CD14-positive monocyte (primary cell): ENCODE results near the gene DENND10. TPM values are rescaled to one million over a fixed set of nuclear protein-coding genes. Genes with fewer than 3 reads are reported as not detected.
"Not testable (repeated sequence)": the region's sequence is repeated elsewhere in the genome, so short reads cannot be mapped to it uniquely, and the experiment has no call there.

Experiments used
- DNase-seq, 3 donors: peaks; one replicate each; pipeline ENCODE4 v3.0.0-alpha.2; 2011 to 2022
- H2AFZ ChIP-seq: 2 replicates; pipeline ENCODE4 v1.6.0; 2012; ENCODE audit warnings: mild to moderate bottlenecking, low read depth, low read length, inconsistent platforms; ENCODE audit not compliant: insufficient read depth, poor library complexity, severe bottlenecking
- H3K27ac ChIP-seq, 2 donors: 1 replicate in 1 of 2; 2 replicates in 1 of 2; pipeline ENCODE4 v1.5.1; 2012 to 2013; ENCODE audit warnings: low read length in 2 of 2, control low read depth in 1 of 2, inconsistent platforms in 1 of 2, low read depth in 1 of 2, mild to moderate bottlenecking in 1 of 2
- H3K27me3 ChIP-seq, 2 donors: one replicate each; pipeline versions ENCODE4 v1.6.0 to v1.6.1; 2011 to 2013; ENCODE audit warnings: low read length in 2 of 2; ENCODE audit not compliant: control insufficient read depth in 2 of 2, insufficient read depth in 2 of 2
- H3K36me3 ChIP-seq, 2 donors: replicated peaks in 1 of 2; 1 replicate in 1 of 2; 2 replicates in 1 of 2; pipeline versions ENCODE4 v1.5.1 to v1.6.1; 2012 to 2013; ENCODE audit warnings: low read length in 2 of 2, control low read depth in 1 of 2, inconsistent platforms in 1 of 2, mild to moderate bottlenecking in 1 of 2; ENCODE audit not compliant: insufficient read depth in 2 of 2, control insufficient read depth in 1 of 2
- H3K4me1 ChIP-seq, 2 donors: 1 replicate in 1 of 2; 2 replicates in 1 of 2; pipeline versions ENCODE4 v1.5.1 to v1.6.1; 2012 to 2013; ENCODE audit warnings: low read length in 2 of 2, control low read depth in 1 of 2, inconsistent platforms in 1 of 2, mild to moderate bottlenecking in 1 of 2, moderate library complexity in 1 of 2; ENCODE audit not compliant: insufficient read depth in 2 of 2, control insufficient read depth in 1 of 2
- H3K4me2 ChIP-seq: replicated peaks from 2 replicates; pipeline ENCODE3; 2012; ENCODE audit warnings: low read length, moderate library complexity, mild to moderate bottlenecking; ENCODE audit not compliant: poor library complexity, severe bottlenecking; ENCODE audit errors: extremely low read depth
- H3K4me3 ChIP-seq, 3 experiments: fragments of 200-600 bp in 1 of 3; sonication (generic) in 1 of 3; replicated peaks in 1 of 3; 1 replicate in 2 of 3; 2 replicates in 1 of 3; pipeline ENCODE4 v1.5.1; 2011 to 2013; ENCODE audit warnings: low read length in 3 of 3, mild to moderate bottlenecking in 3 of 3, control low read depth in 2 of 3, low read depth in 2 of 3, inconsistent platforms in 1 of 3, moderate library complexity in 1 of 3
- H3K79me2 ChIP-seq: 2 replicates; pipeline ENCODE4 v1.6.0; 2012; ENCODE audit warnings: mild to moderate bottlenecking, control low read depth, inconsistent platforms, low read length, moderate library complexity; ENCODE audit not compliant: insufficient read depth
- H3K9ac ChIP-seq: 2 replicates; pipeline ENCODE4 v1.6.0; 2017; ENCODE audit warnings: low read length, mild to moderate bottlenecking; ENCODE audit not compliant: insufficient read depth, poor library complexity, severe bottlenecking
- H3K9me3 ChIP-seq, 2 donors: replicated peaks in 1 of 2; 1 replicate in 1 of 2; 2 replicates in 1 of 2; pipeline versions ENCODE4 v1.5.1 to v1.6.1; 2012 to 2013; ENCODE audit warnings: low read length in 2 of 2, control low read depth in 1 of 2; ENCODE audit not compliant: control insufficient read depth in 1 of 2, insufficient read depth in 1 of 2
- H4K20me1 ChIP-seq: 2 replicates; pipeline ENCODE4 v1.6.0; 2012; ENCODE audit warnings: mild to moderate bottlenecking, low read length, control low read depth, moderate library complexity; ENCODE audit not compliant: insufficient read depth
- H3K27ac Mint-ChIP-seq, 7 donors: one replicate each; pipeline ENCODE4 v1.8.0; 2020; ENCODE audit warnings: mild to moderate bottlenecking in 7 of 7, mixed read lengths in 7 of 7, moderate library complexity in 6 of 7, inconsistent platforms in 2 of 7
- H3K27me3 Mint-ChIP-seq, 3 donors: one replicate each; pipeline ENCODE4 v1.8.0; 2021 to 2022; ENCODE audit warnings: low read depth in 3 of 3, mild to moderate bottlenecking in 3 of 3, mixed read lengths in 3 of 3, moderate library complexity in 3 of 3, inconsistent platforms in 1 of 3
- H3K36me3 Mint-ChIP-seq, 2 donors: one replicate each; pipeline ENCODE4 v1.8.0; 2020; ENCODE audit warnings: mixed read lengths in 2 of 2, inconsistent platforms in 1 of 2, mild to moderate bottlenecking in 1 of 2
- H3K4me1 Mint-ChIP-seq: one replicate; pipeline ENCODE4 v1.8.0; 2020; ENCODE audit warnings: mild to moderate bottlenecking, mixed read lengths
- H3K4me3 Mint-ChIP-seq, 2 donors: one replicate each; pipeline ENCODE4 v1.8.0; 2020; ENCODE audit warnings: mild to moderate bottlenecking in 2 of 2, mixed read lengths in 2 of 2, moderate library complexity in 1 of 2
- H3K9me3 Mint-ChIP-seq, 7 donors: one replicate each; pipeline ENCODE4 v1.8.0; 2020 to 2022; ENCODE audit warnings: mixed read lengths in 7 of 7, mild to moderate bottlenecking in 6 of 7, moderate library complexity in 6 of 7, inconsistent platforms in 2 of 7
- WGBS: methylation state at CpG from one replicate; pipeline ENCODE4 v1.1.5; 2013; ENCODE audit warnings: missing lambda C conversion rate; ENCODE audit not compliant: insufficient coverage; 5-methylcytosine and 5-hydroxymethylcytosine counted together
- intact Hi-C, 2 donors: fragments of 100-400 bp; cut with micrococcal nuclease; formaldehyde crosslinking; loops; one replicate each; pipeline versions ENCODE4 v1.15.0 to v1.15.1; 2023
- polyA plus RNA-seq, 3 donors: library from polyadenylated mRNA; depleted of rRNA in 1 of 3; unstranded in 2 of 3; stranded (reverse) in 1 of 3; fragments of 300-500 nt in 2 of 3; fragments of >200 nt in 1 of 3; fragmentation: Illumina TruSeq in 2 of 3; gene quantifications; 1 replicate in 2 of 3; 2 replicates in 1 of 3; pipeline ENCODE4 v1.2.3, GENCODE V29; 2012 to 2021
- TF ChIP-seq, protein P1 (sequence below): fragments of 200-600 bp; IDR thresholded peaks from one replicate; pipeline ENCODE4 v1.8.0; 2022; ENCODE audit warnings: antibody characterized with exemption, mild to moderate bottlenecking

DENND10 gene
- polyA plus RNA-seq, 3 donors = 129 to 188 (median 141) TPM

DNA sequence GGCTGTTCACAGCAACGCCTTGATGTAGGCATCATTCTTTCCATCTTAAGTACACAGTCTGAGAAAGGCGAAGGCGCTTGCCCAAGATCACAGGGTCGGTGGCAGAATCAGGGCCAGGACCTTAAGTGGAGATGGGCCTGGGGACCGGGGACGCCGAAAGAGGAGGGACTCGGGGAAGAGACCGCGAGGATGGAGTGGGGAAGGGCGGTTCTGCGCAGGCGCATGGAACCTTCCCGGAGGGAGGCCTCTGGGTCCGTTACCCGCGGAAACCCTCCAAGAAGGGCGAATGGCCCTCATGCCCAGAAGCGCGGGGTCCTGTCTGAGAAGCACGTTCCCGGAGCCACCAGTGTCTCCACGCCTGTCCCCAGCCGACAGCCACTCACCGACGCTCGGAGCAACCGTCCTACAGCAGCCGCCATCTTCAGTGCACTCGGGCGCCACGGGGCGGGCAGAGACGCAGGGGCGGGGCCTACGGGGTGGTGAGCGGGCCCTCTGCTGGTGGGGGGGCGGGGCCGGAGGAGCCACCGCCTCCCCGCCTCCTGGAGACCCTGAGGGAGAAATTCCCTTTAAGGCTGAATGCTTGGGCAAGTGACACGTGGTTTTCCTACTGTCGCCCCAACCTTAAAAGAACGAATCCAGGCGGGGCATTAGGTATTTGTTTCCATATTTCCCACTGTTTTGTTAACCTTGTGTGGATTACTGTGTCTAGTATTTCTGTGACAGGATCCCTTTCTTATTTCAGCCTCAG, 74.6 kb downstream of the DENND10 start, which contains the start of gene PRDX3:
Gene PRDX3, minus strand, starts transcription at position 441 of the 748 bp plus-strand sequence. Its CDS starts 22 bp downstream, at position 419.
- DNase-seq = peak; percentile 79 to 85 (median 80)
- H4K20me1 ChIP-seq = peaks cover 28% of the 10 kb centered on the region
- Mint-ChIP-seq H3K27ac (peak within 1 kb of the TSS; percentile 76 to 98 (median 96)), H3K4me1 (peaks cover 33% of the 10 kb centered on the region), H3K27me3 (no peaks in the 10 kb centered on the region), H3K9me3 (peaks cover 0 to 5% (median 2%) of the 10 kb centered on the region in 7 donors), H3K36me3 (peaks cover 15 to 23% of the 10 kb centered on the region in 2 donors), H3K4me3 (peak within 1 kb of the TSS; percentile 87 to 95)
- peak within 1 kb of the TSS; percentile 81 to 88 (median 87) for H3K4me3 ChIP-seq
- intact Hi-C loops = loop anchor here in 1 of 2 donors (5.0 kb wide), 1 partner anchor 96 kb away; the partner anchor contains the start of gene EIF3A
- H3K36me3 ChIP-seq = peaks cover 15 to 31% of the 10 kb centered on the region in 2 donors
- peak within 1 kb of the TSS; percentile 86 for H2AFZ ChIP-seq
- TF ChIP-seq, protein P1, sequence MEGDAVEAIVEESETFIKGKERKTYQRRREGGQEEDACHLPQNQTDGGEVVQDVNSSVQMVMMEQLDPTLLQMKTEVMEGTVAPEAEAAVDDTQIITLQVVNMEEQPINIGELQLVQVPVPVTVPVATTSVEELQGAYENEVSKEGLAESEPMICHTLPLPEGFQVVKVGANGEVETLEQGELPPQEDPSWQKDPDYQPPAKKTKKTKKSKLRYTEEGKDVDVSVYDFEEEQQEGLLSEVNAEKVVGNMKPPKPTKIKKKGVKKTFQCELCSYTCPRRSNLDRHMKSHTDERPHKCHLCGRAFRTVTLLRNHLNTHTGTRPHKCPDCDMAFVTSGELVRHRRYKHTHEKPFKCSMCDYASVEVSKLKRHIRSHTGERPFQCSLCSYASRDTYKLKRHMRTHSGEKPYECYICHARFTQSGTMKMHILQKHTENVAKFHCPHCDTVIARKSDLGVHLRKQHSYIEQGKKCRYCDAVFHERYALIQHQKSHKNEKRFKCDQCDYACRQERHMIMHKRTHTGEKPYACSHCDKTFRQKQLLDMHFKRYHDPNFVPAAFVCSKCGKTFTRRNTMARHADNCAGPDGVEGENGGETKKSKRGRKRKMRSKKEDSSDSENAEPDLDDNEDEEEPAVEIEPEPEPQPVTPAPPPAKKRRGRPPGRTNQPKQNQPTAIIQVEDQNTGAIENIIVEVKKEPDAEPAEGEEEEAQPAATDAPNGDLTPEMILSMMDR = peak; percentile 28
- peak within 1 kb of the TSS; percentile 74 to 87 for H3K27ac ChIP-seq
- H3K79me2 ChIP-seq = peaks cover 50% of the 10 kb centered on the region
- H3K4me1 ChIP-seq = peaks cover 30 to 32% of the 10 kb centered on the region in 2 donors
- peak within 1 kb of the TSS; percentile 90 for H3K4me2 ChIP-seq
- H3K9me3 ChIP-seq = no peaks in the 10 kb centered on the region
- no peaks in the 10 kb centered on the region for H3K27me3 ChIP-seq
- H3K9ac ChIP-seq = peak within 1 kb of the TSS; percentile 85
- WGBS = 0% methylated on average over 29 of the region's 45 CpGs

DNA sequence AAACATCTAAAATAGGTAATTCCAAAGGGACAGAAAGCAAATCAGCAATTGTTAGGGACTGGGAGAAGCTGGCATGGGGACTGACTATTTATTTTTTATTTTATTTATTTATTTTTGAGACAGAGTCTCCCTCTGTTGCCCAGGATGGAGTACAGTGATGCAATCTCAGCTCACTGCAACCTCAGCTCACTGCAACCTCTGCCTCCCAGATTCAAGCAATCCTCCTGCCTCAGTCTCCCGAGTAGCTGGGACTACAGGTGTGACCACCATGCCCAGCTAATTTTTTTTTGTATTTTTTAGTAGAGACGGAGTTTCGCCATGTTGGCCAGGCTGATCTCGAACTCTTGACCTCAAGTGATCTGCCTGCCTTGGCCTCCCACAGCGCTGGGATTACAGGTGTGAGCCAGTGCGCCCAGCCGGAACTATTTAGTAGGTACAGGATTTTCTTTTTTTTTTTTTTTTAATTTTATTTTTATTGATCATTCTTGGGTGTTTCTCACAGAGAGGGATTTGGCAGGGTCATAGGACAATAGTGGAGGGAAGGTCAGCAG, 77.0 kb downstream of the DENND10 start:
- H3K27me3 ChIP-seq, H3K4me2 ChIP-seq, H3K27ac Mint-ChIP-seq, DNase-seq, H3K4me3 Mint-ChIP-seq, intact Hi-C loops, H3K27ac ChIP-seq, H3K36me3 Mint-ChIP-seq, H3K9me3 ChIP-seq, H2AFZ ChIP-seq, H3K4me3 ChIP-seq, H3K9ac ChIP-seq, H3K9me3 Mint-ChIP-seq, H3K27me3 Mint-ChIP-seq: not testable (repeated sequence)
- H4K20me1 ChIP-seq = peaks cover 15% of the 10 kb centered on the region
- H3K4me1 Mint-ChIP-seq = peaks cover 23% of the 10 kb centered on the region
- WGBS = 100% methylated on average over 4 of the region's 7 CpGs
- peaks cover 5 to 12% of the 10 kb centered on the region in 2 donors for H3K36me3 ChIP-seq
- peaks cover 26% of the 10 kb centered on the region for H3K79me2 ChIP-seq
- H3K4me1 ChIP-seq = peaks cover 25 to 26% of the 10 kb centered on the region in 2 donors
